Testis (tissue), 2 donors: ENCODE data around the gene SLIT3.

Experiments
- CTCF ChIP-seq, 3 experiments: fragments of 450-650 bp in 2 of 3; fragments of 200-600 bp in 1 of 3; sonication (generic) in 1 of 3; IDR thresholded peaks; one replicate each; pipeline ENCODE4 v1.5.1; 2016 to 2019; ENCODE audit warnings: antibody characterized with exemption in 3 of 3, mild to moderate bottlenecking in 2 of 3, moderate library complexity in 1 of 3
- POLR2A ChIP-seq: fragments of 450-650 bp; IDR thresholded peaks from one replicate; pipeline ENCODE4 v1.6.1; 2017; ENCODE audit warnings: antibody characterized with exemption, mild to moderate bottlenecking, moderate library complexity

GRCh38 chr5:168765551-168766425, 535.2 kb downstream of the SLIT3 start:
- TF ChIP-seq POLR2A (no peak), CTCF (IDR thresholded peaks at IDR 0.05) (no peak)
